ENCODE results near the gene C16orf86. TPM values are rescaled to one million over a fixed set of nuclear protein-coding genes. Genes with fewer than 3 reads are reported as not detected.
"Not testable (repeated sequence)": the region's sequence is repeated elsewhere in the genome, so short reads cannot be mapped to it uniquely, and the experiment has no call there.

C16orf86 gene
- polyA plus RNA-seq, 1 of the 3 experiments (the other 2 are of a cell fraction), result 4.3 TPM

DNA sequence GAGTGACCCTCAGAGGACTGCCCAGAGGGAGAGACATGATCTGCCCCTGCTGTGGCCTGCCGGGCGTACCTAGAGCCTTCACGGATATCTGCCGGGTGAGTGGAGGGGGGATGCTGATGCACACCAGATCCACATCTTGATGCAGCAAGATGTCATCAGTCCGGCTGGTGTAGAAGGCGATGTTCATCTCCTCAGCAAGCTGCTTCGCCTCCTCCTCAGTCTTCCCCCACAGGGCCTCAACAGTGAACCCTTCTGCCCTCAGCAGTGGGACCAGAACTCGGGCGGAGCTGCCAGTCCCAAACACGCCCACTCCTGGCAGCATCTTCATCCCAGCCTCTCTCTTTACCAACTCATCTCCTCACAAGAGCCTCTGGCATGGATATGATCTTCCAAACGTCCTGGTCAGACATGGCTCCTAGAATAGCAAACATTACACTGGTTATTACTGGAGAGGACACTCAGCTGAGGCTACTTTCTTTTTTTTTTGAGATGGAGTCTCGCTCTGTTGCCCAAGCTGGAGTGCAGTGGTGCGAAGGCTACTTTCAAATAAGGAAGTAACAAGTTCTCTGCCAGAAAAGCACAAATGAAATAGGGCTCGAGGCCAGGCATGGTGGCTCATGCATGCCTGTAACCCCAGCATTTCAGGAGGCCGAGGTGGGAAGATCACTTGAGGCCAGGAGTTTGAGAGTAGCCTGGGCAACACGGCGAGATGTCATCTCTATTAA lies 18.9 kb downstream of the C16orf86 start:
- H3K4me2 ChIP-seq, result no peak overlapping the region
- H3K79me2 ChIP-seq (ENCODE audit: insufficient read depth), result peaks cover 10% of the 10 kb centered on the region; the same call in 1 of the 2 replicates
- H2AFZ ChIP-seq (ENCODE audit: low read depth), result no peak overlapping the region
- CTCF ChIA-PET, result interaction anchor here (1.3 to 1.8 kb wide), 2 partner anchors 13 to 131 kb away, joined by 4 to 6 read pairs; no protein-coding TSS in a partner anchor
- H3K9me3 ChIP-seq, result no peaks in the 10 kb centered on the region
- TF ChIP-seq TEAD4 (IDR thresholded peaks at IDR 0.05; ENCODE audit: borderline replicate concordance, insufficient read depth), result no peak
- no peak for TF ChIP-seq FOSL2 (IDR thresholded peaks at IDR 0.05; ENCODE audit: borderline replicate concordance, low read depth)
- no peak for TF ChIP-seq RAD21 (IDR thresholded peaks at IDR 0.05; ENCODE audit: low read length)
- TF ChIP-seq, protein P1, sequence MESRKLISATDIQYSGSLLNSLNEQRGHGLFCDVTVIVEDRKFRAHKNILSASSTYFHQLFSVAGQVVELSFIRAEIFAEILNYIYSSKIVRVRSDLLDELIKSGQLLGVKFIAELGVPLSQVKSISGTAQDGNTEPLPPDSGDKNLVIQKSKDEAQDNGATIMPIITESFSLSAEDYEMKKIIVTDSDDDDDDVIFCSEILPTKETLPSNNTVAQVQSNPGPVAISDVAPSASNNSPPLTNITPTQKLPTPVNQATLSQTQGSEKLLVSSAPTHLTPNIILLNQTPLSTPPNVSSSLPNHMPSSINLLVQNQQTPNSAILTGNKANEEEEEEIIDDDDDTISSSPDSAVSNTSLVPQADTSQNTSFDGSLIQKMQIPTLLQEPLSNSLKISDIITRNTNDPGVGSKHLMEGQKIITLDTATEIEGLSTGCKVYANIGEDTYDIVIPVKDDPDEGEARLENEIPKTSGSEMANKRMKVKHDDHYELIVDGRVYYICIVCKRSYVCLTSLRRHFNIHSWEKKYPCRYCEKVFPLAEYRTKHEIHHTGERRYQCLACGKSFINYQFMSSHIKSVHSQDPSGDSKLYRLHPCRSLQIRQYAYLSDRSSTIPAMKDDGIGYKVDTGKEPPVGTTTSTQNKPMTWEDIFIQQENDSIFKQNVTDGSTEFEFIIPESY (IDR thresholded peaks at IDR 0.05; ENCODE audit: borderline replicate concordance, low read depth), result no peak
- no peak for TF ChIP-seq NFIC (IDR thresholded peaks at IDR 0.05; ENCODE audit: borderline replicate concordance)
- TF ChIP-seq, protein P2, sequence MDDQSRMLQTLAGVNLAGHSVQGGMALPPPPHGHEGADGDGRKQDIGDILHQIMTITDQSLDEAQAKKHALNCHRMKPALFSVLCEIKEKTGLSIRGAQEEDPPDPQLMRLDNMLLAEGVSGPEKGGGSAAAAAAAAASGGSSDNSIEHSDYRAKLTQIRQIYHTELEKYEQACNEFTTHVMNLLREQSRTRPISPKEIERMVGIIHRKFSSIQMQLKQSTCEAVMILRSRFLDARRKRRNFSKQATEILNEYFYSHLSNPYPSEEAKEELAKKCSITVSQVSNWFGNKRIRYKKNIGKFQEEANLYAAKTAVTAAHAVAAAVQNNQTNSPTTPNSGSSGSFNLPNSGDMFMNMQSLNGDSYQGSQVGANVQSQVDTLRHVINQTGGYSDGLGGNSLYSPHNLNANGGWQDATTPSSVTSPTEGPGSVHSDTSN (IDR thresholded peaks at IDR 0.05), result no peak
- no peak for TF ChIP-seq JUND (IDR thresholded peaks at IDR 0.05)
- H3K4me1 ChIP-seq (ENCODE audit: control insufficient read depth in 1 of 2, insufficient read depth in 2 of 2, low read depth in 1 of 2, low read length in 1 of 2), result no peaks in the 10 kb centered on the region
- no peaks in the 10 kb centered on the region for H3K9me2 ChIP-seq
- no peaks in the 10 kb centered on the region for H3K27me3 ChIP-seq (ENCODE audit: insufficient read depth)
- H4K20me1 ChIP-seq (ENCODE audit: insufficient read depth), result no peaks in the 10 kb centered on the region
- DNase-seq, result no peak
- H3F3A ChIP-seq (replicated peaks; ENCODE audit: insufficient read depth), result peaks cover 4% of the 10 kb centered on the region
- POLR2A ChIA-PET, result no interaction called here
- H3K27ac ChIP-seq (ENCODE audit: low read depth in 2 of 2, low read length in 1 of 2), result no peak overlapping the region
- H3K4me3 ChIP-seq (ENCODE audit: low read depth in 2 of 2, low read length in 1 of 2), result no peak overlapping the region
- WGBS (ENCODE audit: low lambda C conversion rate), result 91% methylated on average over 13 of the region's 17 CpGs
- no peak overlapping the region for H3K9ac ChIP-seq
- peaks cover 14 to 20% of the 10 kb centered on the region in 2 experiments for H3K36me3 ChIP-seq (replicated peaks in 1 of 2; ENCODE audit: control insufficient read depth in 1 of 2, insufficient read depth in 2 of 2, low read length in 1 of 2)

DNA sequence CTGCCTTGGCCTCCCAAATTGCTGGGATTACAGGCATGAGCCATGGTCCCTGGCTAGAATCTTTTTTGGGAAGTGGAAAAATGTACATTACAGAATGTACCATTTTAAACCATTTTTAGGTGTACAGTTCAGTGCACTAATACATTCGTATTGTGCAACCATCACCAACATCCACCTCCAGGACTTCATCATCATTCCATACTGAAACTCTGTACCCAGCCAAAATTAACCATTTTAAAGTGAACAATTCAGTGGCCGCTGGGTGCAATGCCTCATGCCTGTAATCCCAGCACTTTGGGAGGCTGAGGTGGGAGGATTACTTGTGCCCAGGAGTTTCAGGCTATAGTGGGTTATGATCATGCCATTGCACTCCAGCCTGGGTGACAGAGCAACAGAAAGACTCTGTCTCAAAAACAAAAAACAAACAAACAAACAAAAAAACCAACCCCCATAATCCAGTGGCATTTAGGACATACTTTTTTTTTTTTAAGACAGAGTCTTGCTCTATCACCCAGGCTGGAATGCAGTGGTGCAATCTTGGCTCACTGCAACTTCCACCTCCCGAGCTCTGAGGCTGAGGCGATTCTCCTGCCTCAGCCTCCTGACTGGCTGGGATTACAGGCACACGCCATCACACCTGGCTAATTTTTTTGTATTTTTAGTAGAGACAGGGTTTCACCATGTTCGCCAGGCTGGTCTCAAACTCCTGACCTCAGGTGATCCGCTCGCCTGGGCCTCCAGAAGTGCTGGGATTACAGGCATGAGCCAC lies 27.1 kb downstream of the C16orf86 start:
- peaks cover 0 to 15% of the 10 kb centered on the region in 2 experiments for H3K36me3 ChIP-seq (replicated peaks in 1 of 2; ENCODE audit: control insufficient read depth in 1 of 2, insufficient read depth in 2 of 2, low read length in 1 of 2)
- H3K4me1 ChIP-seq (ENCODE audit: control insufficient read depth in 1 of 2, insufficient read depth in 2 of 2, low read depth in 1 of 2, low read length in 1 of 2); DNase-seq; H3K9me3 ChIP-seq; POLR2A ChIA-PET; H3K4me2 ChIP-seq; H3K27me3 ChIP-seq (ENCODE audit: insufficient read depth); H4K20me1 ChIP-seq (ENCODE audit: insufficient read depth); H3K9ac ChIP-seq; H2AFZ ChIP-seq (ENCODE audit: low read depth); H3K27ac ChIP-seq (ENCODE audit: low read depth in 2 of 2, low read length in 1 of 2); H3K4me3 ChIP-seq (ENCODE audit: low read depth in 2 of 2, low read length in 1 of 2); H3K9me2 ChIP-seq; H3F3A ChIP-seq (replicated peaks; ENCODE audit: insufficient read depth): not testable (repeated sequence)
- H3K79me2 ChIP-seq (ENCODE audit: insufficient read depth), result peaks cover 51% of the 10 kb centered on the region
- WGBS (ENCODE audit: low lambda C conversion rate), result 96% methylated on average over 8 of the region's 8 CpGs
- CTCF ChIA-PET, result interaction anchor here (1.0 kb wide), 1 partner anchor 173 kb away, joined by 3 read pairs; no protein-coding TSS in a partner anchor
